NCI-H2029 (cell line): ENCODE measurements around the gene SGCD.

ENCODE experiments used
- DNase-seq: peaks from one replicate; lab custom pipeline; 2025; lab: John Stamatoyannopoulos, UW

SGCD gene

GRCh38 chr5:156401804-156402203 lies 74.8 kb downstream of the SGCD start:
- no peak for DNase-seq

- DNase-seq, result peak; percentile 59
Measured at GRCh38 chr5:156402387-156402921, 75.5 kb downstream of the SGCD start.

DNA sequence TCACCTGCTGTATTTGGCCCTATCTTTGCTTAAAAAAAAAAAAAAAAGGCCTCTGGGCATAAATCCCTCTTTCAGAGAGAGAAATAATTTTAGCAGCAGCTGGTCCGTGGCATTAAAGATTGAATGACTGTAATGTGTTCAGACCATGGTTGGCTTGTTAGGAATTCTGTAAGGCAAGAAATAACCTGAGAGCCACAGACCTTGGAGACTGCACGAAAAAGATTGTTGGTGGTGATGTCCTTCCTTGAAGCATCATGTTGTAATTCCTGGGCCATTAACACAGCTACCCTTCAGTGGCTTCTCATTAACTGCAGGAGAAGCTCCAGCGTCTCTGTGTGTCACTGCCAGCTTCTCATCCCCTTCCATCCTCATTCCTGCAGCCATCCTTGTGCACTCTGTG lies 79.0 kb downstream of the SGCD start:
- no peak for DNase-seq

GRCh38 chr5:156407251-156407650 lies 80.3 kb downstream of the SGCD start:
- no peak for DNase-seq

- no peak for DNase-seq
Measured at GRCh38 chr5:156409834-156410233, 82.9 kb downstream of the SGCD start.

DNA sequence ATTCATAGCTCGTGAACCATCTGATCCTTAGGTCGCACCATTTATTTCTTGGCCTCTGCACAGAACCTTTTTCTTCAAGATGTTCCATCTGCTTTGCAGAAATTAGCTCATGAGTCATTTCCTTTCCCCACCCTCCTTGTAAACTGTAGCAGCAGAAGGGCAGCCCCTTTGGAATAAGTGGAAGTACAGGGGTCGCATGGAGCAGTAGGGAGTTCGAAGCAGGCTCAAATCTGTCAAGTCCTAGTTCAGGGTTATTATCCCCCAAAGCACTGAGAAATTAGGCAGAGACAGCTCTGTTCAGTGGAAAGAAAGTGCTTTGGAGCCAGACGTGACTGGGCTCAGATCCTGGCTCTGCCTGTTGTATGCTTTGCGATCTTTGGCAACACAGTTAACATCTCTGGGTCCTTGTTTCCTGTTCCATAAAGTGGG lies 84.2 kb downstream of the SGCD start:
- DNase-seq, result no peak

GRCh38 chr5:156411957-156412356 lies 85.0 kb downstream of the SGCD start:
- DNase-seq, result no peak

DNA sequence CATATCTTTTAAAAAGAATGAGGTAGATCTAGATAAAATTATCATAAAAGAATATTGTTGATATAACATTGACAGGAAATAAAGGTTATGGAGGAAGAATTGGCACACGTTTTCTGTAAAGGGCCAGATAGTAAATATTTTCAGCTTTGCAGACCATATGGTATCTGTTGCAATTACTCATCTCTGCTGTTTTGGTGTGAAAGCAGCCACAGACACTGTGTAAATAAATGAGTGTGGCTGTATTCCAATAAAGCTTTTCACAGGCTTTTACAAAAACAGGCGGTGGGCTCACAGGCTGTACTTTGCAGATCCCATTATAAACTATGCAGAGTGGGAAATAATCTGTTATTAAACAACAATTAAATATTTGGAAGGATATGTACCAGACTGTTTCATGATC lies 87.4 kb downstream of the SGCD start:
- peak; percentile 10 for DNase-seq

DNA sequence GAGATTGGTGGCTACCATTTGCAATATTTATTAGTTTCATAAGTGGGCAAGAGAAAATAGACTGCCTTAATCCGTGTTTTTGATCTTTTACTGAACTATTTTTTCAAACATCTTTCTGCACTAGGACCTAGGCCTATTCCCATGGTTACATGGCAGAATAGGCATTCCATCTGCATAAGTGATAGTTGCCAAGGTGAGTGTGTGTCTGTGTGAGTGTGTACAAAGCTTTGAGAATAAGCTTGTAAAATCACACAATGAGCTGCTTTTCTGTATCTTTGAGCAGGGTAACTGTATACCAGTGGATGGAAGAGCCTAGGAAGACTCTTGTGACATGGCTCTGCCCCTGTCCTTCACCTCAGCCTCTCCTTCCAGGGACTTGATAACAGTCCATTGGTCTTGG lies 92.7 kb downstream of the SGCD start:
- no peak for DNase-seq

DNA sequence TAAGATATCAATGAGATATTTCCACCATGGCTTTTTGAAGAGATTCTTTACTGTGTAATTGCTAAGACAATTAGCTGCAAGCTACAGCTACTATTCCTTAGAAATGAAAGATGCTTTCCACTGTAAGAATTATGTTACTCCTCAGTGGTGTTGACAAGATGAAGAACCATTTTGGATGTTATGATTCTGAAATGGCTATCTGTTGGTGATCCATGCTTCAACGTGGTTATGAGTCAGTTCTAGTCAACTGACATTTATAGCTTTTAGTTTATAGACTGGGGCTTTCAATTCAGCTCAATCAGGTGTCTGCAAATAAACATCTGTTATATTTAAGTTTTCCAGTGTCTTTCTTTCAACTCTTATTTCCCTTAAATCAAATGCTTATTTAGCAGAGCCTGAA lies 93.7 kb downstream of the SGCD start:
- no peak for DNase-seq

- DNase-seq, result no peak
Measured at GRCh38 chr5:156421798-156422197, 94.8 kb downstream of the SGCD start.

DNA sequence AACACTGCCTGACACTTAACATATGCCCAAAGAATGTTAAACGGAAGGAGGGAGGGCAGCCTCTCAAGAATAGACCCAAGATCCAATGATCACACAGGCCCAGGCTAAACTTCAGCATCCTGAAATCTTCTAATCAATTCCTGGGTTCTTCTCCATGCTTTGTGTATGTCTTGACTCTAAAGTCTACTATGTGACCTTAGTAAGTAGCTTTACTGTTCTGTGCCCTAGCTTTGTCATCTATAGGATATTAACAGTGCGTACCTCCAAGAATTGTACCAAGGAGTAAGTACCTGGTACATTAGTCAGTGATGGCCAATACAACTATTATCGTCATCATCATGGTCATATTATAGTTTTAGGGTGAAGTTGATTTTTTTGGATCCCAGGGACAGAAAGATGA lies 96.6 kb downstream of the SGCD start:
- no peak for DNase-seq

DNA sequence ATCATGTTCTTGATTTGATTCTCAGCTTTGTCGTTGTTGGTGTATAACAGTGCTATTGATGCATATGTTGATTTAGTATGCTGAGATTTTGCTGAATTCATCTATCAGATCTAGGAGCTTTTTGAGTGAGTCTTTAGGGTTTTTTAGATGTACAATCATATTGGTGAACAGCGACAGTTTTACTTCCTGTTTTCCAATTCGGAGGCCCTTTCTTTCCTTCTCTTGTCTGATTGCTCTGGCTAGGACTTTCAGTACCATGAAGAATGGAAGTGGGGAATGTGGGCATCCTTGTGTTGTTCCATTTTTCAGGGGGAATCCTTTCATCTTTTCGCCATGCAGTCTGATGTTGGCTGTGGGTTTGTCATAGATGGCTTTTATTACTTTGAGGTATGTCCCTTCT lies 100.4 kb downstream of the SGCD start:
- DNase-seq, result no peak

- DNase-seq, result no peak
Measured at GRCh38 chr5:156431956-156432829, 105.2 kb downstream of the SGCD start.

- no peak for DNase-seq
Measured at GRCh38 chr5:156432830-156433105, 105.8 kb downstream of the SGCD start.

DNA sequence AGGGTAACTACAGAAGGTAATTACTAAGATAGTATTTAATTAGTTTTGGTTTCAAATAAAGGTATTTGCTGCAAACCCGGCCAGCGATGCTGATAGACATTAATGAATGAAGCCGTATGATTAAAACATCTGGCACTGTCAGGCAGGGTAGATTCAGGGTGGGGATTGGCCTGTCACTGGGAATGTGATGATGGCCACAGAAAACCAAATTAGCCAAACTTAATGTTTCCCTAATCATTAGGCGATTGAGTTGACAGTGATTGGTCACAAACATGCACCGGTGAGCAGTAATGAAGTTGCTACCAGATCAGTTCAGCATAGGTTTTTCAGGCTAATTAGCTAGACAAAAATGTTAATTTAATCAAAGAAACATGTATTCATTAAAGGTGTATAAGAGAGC lies 107.5 kb downstream of the SGCD start:
- DNase-seq, result no peak

DNA sequence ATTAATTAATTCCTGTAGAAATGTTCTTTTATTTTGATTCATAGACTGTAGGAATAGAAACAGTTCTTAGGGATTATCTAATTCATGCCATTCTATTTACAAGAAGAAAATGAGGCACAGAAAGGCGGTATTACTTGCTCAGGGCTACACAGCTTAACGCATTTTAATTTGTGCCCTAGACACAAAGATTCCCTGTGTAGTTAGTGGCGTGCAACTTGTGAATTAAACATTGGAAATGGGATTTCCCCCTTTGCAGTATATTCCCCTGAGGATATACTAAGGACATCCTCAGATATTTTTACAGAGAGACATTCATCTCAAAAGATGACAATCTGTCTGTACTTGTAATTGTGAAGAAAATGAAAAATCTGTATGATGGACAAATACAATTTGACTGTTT lies 108.1 kb downstream of the SGCD start:
- no peak for DNase-seq

DNA sequence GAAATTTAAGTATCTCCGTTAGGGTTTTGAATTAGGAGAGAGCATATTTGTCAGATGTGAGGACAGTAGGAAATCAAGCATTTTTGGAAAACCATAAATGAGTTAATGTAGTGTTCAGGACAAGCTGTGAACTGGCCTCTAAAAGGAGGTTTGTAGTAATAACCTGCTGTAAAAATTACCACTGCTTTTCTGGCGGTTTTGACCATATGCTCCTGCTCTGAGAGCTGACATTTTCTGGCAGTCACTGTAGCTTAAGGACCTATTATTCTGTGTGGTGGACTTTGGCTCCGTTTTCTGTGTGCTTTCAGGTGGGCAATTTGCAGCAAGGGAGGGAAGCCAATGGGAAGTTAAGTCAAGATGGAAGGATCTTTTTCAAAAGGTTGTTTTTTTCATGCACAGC lies 111.1 kb downstream of the SGCD start:
- no peak for DNase-seq

- DNase-seq, result no peak
Measured at GRCh38 chr5:156444753-156445291, 117.9 kb downstream of the SGCD start.

GRCh38 chr5:156446526-156446925 lies 119.6 kb downstream of the SGCD start:
- DNase-seq, result no peak

DNA sequence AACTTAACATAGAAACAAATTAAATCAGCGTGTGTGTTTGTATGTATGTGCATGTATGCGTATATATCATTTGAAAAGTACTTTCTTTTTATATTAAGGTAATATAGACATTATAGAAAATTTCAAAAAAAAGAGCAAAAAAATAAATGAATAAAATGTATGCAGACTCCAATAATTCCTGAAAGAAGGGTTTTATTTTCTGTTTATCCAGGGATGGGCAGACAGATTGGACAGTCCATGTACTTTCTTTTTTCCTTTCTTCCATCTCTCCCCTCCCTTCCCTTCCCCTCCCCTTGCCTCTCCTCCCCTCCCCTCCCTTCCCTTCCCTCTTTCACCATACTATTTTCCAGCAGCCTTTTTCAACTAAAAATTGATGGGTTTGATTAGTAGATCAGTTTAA lies 123.8 kb downstream of the SGCD start:
- no peak for DNase-seq

- DNase-seq, result no peak
Measured at GRCh38 chr5:156451505-156451904, 124.5 kb downstream of the SGCD start.

- DNase-seq, result no peak
Measured at GRCh38 chr5:156456857-156457256, 129.9 kb downstream of the SGCD start.
